Measurements from ENCODE around the gene ACLY. TPM values are rescaled to one million over a fixed set of nuclear protein-coding genes. Genes with fewer than 3 reads are reported as not detected.

ACLY gene
- total RNA-seq, 1 donor from 2014 or later, result 140 TPM

DNA sequence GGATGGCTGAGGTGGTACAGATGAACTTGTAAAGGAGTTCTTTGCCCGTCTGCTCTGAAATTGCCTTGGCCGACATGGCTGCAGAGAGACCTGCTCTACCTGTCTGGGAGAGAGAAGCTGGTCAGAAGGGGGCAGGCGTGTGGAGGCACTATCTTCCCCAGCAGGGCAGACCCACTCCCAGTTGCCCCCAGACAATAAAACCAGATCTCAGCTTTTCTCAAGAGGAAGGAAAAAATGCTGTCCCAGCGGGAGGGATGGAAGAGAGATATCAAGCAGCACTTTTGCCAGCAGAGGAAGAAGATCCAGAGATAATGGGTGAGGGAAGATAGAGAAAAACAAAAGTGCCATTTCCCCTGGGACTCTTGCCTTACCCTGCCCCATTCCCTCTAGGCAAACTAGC is 5.0 kb downstream of the ACLY start:
- DNase-seq (ENCODE audit: low spot score), result no peak

DNA sequence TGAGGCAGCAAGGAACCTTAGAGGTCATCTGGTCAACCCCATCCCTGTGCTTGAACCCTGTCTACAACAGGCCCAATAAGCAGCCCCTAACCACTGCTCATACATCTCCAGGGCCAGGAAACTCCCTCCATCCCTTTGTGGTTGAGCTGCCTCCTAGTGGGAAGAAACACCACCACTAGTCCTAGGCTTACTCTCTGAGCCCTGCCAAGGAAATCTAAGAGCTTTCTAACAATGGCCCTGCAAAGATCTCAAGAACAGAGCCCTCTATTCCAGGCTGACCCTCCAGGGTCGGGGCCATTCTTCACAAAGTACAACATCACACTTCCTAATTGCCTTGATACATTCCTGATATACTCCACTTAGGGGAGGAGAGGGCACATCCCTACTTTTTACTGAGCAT is 5.8 kb downstream of the ACLY start:
- no peak for DNase-seq (ENCODE audit: low spot score)

DNA sequence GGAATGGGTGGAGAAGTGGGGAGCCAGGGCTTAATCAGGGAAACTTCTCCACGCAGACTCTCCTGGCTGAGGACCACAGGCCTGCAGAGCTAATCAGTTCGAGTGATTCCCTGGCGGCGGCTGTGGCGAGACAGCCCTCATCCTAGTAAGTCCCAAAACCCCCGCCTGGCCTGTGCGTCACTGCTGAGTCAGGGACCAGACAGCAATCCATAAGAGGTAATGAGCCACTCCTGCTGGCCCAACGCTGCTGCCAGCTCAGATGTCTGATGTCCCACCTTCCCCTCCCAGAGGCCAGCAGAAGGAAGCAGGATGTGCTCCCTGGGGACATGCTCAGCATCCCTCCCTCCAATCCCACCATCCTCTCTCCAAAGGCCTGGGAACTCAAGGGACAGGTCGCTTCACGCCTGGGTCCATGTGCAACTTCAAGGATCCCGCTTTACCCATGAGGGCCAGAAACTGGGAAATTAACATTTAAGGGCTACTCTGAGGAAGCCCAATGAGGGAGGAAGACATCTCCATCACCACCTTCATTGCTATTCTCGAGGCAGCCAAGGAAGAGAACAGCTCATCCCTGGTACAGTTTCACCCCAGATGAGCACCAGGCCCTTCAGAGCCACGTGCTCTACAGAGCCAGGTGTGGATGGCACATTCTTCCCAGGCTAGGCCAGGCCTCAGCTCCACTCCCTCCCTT is 7.9 kb downstream of the ACLY start:
- no peak for DNase-seq (ENCODE audit: low spot score)

DNA sequence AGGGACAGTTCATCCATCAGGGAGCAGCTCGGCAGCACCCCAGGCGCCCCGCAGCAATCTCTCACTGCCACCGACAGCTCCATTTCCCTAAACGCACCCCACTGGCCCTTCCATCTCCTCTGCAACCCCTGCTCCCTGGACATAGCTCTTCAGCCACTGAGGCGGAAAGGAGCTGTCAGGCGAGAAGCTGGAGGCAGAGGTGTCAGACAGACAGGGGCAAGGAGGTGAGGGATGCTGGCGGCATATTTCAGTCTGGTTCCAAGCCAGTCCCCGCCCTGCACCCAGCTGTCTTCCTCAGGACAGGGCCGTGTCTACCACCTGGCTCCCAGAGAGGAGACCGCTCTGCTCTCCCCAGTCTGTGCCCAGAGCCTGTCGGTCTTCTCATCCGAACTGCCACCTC is 9.7 kb downstream of the ACLY start:
- no peak for DNase-seq (ENCODE audit: low spot score)

DNA sequence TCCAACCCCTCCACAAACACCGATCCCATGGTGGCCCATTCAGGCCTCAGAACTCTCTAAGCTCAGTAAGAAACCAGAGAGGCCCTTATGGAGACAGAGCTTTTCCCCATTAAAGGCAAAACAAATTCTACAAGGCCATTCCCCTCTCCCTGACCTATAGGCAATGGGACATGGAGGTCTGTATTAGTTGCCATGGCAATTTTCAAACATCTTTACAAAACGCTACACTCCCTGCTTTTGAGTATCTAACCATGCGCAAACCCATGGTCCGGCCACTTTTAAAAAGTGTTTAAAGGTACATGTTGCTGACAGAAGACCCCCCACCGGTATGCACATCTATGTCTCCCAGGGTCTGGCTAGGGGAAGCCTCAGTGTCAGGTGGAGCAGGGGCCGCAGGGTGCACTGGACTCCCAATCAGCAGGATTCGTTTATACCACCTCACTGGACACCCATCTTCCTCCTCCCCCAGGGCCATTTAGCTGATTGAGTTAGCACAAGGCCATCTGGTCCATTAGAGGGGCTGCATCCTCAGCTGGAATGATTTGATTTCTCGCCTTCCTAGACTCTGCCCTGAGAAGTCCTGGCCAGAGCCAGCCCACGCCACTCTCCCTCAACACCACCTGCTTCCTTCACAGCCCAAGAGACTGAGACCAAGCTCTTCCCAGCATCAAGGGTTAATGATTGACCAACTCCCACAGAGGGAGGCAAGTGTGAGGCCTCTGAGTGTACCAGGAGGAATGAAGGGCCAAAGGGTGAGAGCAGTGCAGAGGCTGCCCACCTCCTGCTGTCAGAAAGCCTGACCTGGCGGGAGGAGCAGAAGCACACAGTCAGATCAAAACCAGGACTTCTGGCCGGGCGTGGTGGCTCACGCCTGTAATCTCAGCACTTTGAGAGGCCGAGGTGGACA is 10.9 kb downstream of the ACLY start:
- DNase-seq (ENCODE audit: low spot score), result no peak

DNA sequence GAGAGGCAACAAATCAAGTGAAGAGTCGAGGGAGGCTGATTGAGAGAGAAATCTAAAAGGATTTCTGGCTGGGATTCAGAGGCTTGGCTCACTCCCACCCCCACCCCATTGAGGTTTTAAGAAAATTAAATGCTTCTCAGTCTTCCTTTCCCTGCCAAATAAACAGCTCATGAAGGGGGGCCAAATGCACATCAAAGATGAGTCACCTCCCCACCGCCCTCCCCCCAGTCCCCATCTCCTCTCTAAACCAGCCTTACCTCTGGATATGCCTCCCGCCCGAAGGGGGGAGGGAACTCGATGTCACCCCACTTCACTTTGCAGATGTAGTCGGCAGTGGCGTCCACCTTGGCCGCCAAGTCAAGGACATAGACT is 11.6 kb downstream of the ACLY start:
- no peak for DNase-seq (ENCODE audit: low spot score)

DNA sequence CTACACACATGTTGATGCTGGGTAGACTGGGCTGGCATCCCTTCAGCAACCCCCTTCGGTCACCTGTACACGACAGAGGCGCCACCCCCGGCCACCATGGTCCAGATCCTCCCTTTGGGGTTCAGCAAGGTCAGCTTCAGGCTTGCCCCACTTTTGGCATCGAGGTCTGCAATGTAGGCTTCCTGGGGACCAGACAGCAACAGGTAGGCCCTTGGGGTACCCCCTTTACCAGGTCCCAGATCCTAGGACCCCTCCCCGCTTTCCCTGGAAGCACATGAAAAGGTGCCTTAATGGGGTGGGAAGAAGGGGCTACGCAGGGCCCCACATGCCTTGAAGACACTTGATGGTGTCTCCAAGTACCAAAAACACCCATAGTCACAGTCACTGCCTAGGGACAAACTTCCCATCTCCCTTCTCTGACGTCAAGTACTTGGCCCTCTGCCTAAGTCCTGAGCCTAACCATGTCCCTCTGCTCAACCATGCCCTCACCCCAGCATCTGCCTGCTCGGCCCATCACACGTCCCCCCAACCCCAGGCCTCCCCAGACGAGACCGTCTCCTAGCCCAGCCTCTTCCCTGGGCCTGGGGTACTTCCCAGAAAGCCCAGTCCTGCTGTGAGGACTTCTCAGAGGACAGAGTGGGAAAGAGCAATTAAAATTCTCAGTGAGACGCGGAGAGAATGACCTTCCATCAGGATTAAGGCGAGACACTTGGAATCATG is 12.1 kb downstream of the ACLY start:
- no peak for DNase-seq (ENCODE audit: low spot score)

DNA sequence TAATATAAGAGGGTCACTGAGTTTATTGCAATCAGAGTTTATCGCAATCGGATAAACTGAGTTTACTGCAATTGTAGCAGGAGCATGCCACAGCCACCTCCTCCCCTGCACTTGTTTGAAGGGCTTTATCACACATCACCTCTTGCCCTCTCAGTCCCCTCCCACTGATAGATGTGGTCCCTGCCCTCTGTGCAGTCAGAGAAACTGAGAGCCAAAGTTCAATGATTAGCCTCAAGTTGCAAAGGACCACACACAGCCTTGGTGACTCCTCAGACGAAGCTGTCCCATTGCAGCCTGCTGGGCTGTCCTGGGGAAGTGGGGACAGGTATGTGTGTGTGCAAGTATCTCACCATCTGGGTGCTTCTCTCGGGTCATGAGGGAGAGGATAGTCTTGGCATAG is 13.6 kb downstream of the ACLY start:
- no peak for DNase-seq (ENCODE audit: low spot score)

DNA sequence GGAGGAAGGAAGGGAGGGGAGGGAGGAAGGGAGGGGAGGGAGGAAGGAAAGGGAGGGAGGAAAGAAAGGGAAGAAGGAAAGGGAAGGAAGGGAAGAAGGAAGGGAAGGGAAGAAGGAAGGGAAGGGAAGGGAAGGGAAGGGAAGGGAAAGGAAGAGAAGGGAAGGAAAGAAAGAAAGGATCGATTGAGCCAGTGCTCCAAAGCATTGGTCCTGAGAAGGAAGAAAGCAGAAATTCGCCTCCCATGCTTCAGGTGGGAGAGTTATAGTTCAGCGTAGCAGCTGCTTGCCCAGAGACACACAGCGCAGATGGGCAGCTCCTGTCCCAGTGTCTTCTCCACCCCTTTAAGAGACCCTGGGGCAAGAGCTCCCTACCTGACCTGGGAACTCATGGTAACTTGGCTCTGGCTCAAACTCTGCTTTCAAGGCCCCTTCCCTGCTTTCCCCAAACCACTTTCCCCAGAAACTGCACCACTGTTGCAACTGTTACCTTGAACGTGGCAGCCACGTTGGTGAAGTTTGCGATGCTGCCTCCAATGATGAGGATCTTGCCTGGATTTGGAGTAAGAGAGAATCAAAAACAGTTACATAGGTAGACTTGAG is 14.4 kb downstream of the ACLY start:
- DNase-seq (ENCODE audit: low spot score), result no peak

DNA sequence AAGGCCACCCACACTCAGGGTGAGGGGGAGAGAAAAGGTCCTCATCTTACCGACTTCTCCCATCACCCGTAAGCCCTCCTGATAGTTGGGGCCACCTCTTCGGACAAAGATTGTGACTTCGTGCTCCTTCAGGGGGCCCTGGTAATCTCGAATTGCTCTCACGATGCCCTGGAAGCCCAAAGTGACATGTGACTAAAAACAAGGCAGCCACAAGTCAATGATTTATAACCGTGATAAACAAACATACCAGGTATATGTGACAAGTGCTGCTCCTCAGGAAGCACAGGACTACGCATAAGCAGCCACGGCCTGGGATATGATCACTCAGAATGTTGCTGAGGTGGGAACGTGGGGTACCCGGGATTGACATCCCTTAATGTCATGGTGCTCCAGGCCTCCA is 17.1 kb downstream of the ACLY start:
- no peak for DNase-seq (ENCODE audit: low spot score)

DNA sequence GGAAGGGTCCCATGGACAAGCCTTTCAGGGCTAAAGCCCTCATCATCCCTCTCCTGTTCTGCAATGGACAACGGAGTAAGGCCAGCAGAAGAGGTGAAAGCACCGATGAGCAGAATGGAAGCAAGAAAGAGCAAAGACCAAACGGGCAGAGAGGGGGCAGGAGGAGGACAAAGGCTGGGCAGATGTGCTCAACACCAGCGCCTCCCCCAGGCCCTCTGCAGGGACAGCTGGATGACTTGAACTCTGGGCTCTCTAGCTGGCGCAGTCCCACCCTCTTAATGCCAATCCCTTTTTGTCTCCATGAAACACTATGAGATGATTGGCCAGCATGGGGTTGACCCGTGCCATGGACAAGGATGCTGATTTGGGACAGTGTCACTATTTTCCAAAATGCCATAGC is 22.0 kb downstream of the ACLY start:
- DNase-seq (ENCODE audit: low spot score), result no peak

DNA sequence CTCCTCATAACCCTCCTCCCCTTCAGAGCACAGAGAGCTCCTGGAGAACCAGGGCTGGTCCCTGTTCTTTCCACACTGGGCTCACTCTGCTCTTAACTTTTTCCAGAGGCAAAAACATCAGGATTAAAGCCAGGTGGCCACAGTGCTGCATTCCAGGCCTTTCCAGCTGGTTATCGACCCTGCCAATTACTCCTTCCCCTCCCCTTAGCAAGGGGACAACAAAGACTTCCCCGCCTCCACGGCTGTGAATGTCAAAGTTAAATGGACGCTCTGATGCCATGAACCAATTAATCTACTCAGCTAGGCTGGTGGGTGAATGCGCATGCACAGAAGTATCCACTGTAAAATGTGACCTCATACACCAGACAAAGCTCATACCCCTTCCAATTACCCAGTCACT is 23.1 kb downstream of the ACLY start:
- DNase-seq (ENCODE audit: low spot score), result no peak

DNA sequence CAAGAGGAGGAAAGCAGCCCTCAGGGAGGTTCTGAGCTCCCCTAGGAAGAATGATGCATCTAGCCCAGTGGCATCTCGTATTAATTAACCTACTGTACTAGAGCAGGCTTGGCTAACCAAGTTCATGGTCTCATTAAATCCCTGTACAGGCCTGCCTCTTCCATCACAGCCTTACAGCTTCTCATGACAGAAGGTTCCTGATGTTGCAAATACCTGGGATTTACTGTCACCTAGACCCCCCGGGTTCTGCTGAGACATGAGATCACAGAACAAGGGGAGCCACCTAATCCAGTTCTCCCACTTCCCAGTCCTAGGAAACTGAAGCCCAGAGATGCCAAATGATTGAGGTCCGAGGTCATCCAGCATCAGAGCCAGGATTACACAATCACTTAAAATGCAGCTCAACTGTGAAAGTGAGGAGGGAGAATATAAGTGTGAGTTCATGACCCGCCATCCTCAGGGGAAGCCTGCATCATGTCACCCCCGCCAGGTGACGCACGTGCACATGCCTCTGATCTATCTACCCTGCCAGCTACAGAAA is 23.9 kb downstream of the ACLY start:
- no peak for DNase-seq (ENCODE audit: low spot score)

DNA sequence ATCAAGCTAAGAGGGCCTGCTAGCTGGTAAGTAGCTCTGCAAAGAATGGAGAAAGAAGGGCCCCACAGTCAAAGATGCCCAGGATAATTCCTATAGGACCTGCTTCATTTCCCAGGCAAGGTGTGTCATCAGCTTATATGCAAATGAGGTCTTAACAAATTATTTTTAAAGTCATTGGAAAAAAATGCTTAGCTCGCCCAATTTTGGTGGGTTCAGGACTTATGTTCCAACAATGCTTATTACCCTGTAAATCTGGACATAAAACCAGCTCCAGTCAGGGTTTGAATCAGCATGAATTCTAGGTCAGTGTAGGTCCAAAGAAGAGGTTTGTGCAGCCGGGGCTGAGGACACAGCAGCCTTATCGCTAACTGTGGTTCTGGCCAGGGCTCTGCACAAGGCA is 25.4 kb downstream of the ACLY start:
- DNase-seq (ENCODE audit: low spot score), result no peak

DNA sequence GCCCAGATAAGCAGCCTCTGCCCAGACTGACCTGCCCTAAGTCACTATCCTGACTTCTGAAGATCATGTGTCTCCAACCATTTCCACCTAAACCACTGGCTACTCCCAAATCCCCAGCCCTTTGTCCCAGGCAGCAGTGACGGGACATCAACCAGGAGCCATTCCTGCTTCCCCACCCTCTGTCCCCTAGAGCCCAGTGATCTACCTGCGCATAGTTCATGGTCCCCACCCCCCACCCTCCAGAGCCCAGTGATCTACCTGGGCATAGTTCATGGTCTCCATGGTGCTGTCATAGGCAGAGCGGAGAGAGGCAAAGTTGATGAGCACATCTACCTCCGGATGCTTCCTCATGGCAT is 26.8 kb downstream of the ACLY start:
- no peak for DNase-seq (ENCODE audit: low spot score)

DNA sequence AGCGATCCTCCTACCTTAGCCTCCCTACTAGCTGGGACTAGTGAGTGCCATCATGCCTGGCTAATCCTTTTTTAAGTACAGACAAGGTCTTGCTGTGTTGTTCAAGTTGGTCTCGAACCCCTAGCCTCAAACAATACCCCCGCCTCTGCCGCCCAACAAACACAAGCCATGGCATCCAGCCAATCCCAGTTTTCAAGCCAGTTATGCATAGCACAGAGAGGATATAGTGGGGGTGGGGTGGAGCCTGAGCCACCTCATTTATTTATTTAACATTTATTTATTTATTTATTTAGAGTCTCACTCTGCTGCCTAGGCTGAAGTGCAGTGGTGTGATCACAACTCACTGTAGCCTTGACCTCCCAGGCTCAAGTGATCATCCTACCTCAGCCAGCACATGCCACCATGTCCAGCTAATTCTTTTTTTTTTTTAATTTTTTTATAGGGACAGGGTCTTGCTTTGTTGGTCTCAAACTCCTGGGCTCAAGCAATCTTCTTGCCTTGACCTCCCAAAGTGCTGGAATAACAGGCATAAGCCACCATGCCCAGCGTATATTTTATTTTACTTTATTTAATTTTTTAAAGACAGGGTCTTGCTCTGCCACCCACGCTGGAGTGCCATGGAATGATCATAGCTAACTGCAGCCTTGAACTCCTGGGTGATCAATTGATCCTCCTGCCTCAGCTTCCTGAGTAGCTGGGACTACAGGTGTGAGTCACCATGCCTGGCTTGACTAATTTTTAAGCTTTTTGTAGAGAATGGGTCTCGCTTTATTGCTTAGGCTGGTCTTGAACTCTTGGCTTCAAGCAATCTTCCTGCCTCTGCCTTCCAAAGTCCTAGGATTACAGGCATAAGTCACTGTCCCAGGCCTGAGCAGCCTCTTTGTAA is 27.4 kb downstream of the ACLY start:
- DNase-seq (ENCODE audit: low spot score), result no peak

DNA sequence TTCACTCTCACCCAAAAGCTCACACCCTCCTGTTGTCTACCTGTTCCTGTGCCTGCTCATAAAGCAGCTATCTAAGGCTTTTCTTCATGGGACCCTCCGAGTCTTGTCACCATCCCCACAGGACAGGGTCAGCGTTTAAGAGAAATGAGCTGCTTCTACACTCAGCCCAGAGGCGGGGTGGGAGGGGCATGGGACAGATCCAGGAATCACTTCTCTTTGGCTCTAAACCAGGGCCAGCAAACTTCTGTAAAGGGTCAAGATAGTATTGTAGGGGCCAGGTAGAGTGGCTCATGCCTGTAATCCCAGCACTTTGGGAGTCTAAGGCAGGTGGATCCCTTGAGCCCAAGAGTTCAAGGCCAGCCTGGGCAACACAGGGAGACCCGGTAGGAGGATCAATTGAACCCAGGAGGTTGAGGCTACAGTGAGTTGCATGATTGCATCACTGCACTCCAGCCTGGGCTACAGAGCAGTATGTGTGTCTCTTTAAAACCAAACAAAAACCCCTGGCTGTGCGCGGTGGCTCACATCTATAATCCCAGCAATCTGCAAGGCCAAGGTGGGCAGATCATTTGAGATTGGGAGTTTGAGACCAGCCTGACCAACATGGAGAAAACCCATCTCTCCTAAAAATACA is 30.3 kb downstream of the ACLY start:
- no peak for DNase-seq (ENCODE audit: low spot score)

DNA sequence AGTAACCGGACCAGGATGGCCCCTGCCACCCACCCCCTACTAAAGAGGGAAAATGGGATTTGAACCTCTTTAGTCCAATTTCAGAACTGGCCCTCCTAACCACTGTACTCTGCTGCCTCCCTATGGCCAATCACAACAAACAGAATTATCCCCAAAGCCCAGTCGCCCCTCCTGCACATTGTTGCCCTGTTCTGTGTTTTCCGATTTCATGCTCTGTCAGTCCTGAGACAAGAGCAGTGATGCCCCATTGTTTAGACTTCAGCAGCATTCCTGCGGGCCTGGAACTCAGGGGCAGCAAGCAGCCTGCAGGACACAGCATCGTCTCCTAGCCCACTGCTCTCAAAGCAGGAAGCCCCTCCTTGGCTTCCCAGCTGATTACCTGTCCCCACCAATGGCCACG is 33.0 kb downstream of the ACLY start:
- no peak for DNase-seq (ENCODE audit: low spot score)

DNA sequence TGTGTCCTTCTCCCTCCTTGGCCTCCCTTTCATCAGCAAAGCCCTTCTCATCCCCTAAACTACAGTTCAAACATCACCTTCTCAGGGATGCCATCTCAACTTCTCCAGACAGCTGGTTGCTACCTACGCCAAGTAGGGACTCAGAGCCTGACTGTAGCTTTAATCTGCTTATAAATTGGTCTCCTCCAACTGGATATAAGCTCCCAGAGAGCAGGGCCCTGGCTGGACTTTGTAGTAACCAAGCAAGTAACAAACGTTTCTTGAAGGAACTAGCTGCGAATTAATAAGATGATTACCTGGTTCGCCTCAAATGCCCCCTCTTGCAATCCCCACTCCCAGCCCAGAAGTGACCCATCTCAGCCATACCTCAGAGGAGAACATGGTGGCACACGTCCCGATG is 36.0 kb downstream of the ACLY start:
- DNase-seq (ENCODE audit: low spot score), result no peak

DNA sequence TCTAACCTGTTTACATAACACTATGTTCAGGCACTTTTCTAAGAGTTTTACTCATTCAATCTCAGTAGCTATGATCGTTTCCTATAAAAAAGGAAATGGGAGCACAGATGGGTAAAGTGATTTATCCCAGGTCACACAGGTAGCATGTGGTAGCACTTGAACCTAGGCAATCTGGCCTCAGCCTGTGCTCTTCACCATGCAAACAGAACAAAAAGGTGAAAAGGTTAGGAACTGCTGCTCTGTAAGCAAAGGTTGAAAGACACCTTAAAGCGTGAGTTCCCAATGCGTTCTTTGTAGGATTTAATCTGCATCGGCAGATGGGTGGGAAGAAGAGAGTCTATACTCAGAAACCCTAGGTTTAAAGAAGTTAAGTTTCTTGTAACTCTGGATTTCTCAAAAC is 38.6 kb downstream of the ACLY start:
- no peak for DNase-seq (ENCODE audit: low spot score)

All from mesenteric fat pad (tissue), 1 donor.